GM21825 (cell line): Measurements from ENCODE around the gene ZNF710.

Experiments used
- ATAC-seq: cut with Tn5 transposase; IDR thresholded peaks from one replicate; pipeline ENCODE4 v1.9.1; 2021; ENCODE audit warnings: mild to moderate bottlenecking, moderate library complexity; ENCODE audit not compliant: unreplicated experiment

The ZNF710 gene

GRCh38 chr15:90016721-90017120 lies 15.6 kb downstream of the ZNF710 start:
- ATAC-seq: no peak

GRCh38 chr15:90018216-90018831 lies 17.2 kb downstream of the ZNF710 start:
- ATAC-seq: no peak

- no peak for ATAC-seq
These were observed 18.5 kb downstream of the ZNF710 start for GRCh38 chr15:90019611-90020010.

GRCh38 chr15:90020021-90020735 lies 19.1 kb downstream of the ZNF710 start:
- ATAC-seq: no peak

- no peak for ATAC-seq
These were observed 19.9 kb downstream of the ZNF710 start for GRCh38 chr15:90020936-90021507.

- ATAC-seq: no peak
These were observed 21.2 kb downstream of the ZNF710 start for GRCh38 chr15:90022345-90022744.

- ATAC-seq: no peak
These were observed 22.0 kb downstream of the ZNF710 start for GRCh38 chr15:90022905-90023700.

GRCh38 chr15:90024406-90024805 lies 23.3 kb downstream of the ZNF710 start:
- no peak for ATAC-seq

GRCh38 chr15:90025489-90026033 lies 24.4 kb downstream of the ZNF710 start:
- ATAC-seq: no peak

GRCh38 chr15:90028376-90028944 lies 27.3 kb downstream of the ZNF710 start:
- ATAC-seq: no peak

GRCh38 chr15:90029024-90029423 lies 27.9 kb downstream of the ZNF710 start:
- ATAC-seq: no peak

GRCh38 chr15:90030376-90030775 lies 29.3 kb downstream of the ZNF710 start:
- no peak for ATAC-seq

- ATAC-seq: peak; percentile 83
These were observed 30.2 kb downstream of the ZNF710 start for GRCh38 chr15:90031231-90031791.

- ATAC-seq: no peak
These were observed 31.9 kb downstream of the ZNF710 start for GRCh38 chr15:90033006-90033405.

- no peak for ATAC-seq
These were observed 32.3 kb downstream of the ZNF710 start for GRCh38 chr15:90033448-90033847.

- ATAC-seq: no peak
These were observed 34.1 kb downstream of the ZNF710 start for GRCh38 chr15:90035095-90035839.

- no peak for ATAC-seq
These were observed 34.7 kb downstream of the ZNF710 start for GRCh38 chr15:90035840-90036230.

GRCh38 chr15:90036343-90036742 lies 35.2 kb downstream of the ZNF710 start:
- ATAC-seq: no peak

- no peak for ATAC-seq
These were observed 35.8 kb downstream of the ZNF710 start for GRCh38 chr15:90036806-90037510.
